Kidney (tissue), 14 donors: Measurements from ENCODE around the gene BOLA3. TPM values are rescaled to one million over a fixed set of nuclear protein-coding genes. Genes with fewer than 3 reads are reported as not detected.

Experiments used
- DNase-seq, 5 donors: peaks; one replicate each; pipeline ENCODE4 v3.0.0-alpha.2; 2013 to 2020
- FAIRE-seq: peaks from 2 replicates; lab custom pipeline; 2012; peaks lifted over from hg19 to GRCh38; lab: Jason Lieb, UNC
- H3K27ac ChIP-seq, 2 donors: one replicate each; pipeline ENCODE4 v1.7.0; 2013; ENCODE audit warnings: low read depth in 2 of 2, low read length in 2 of 2, inconsistent platforms in 1 of 2
- H3K27me3 ChIP-seq: one replicate; pipeline ENCODE4 v1.7.1; 2013; ENCODE audit warnings: low read length, inconsistent platforms; ENCODE audit not compliant: control insufficient read depth, insufficient read depth
- H3K36me3 ChIP-seq, 3 donors: one replicate each; pipeline versions ENCODE4 v1.7.0 to v1.7.1; 2013; ENCODE audit warnings: low read length in 3 of 3, control low read depth in 1 of 3, inconsistent platforms in 1 of 3; ENCODE audit not compliant: insufficient read depth in 3 of 3, control insufficient read depth in 2 of 3
- H3K4me1 ChIP-seq, 3 donors: one replicate each; pipeline versions ENCODE4 v1.7.0 to v1.7.1; 2013; ENCODE audit warnings: low read length in 3 of 3, inconsistent platforms in 1 of 3, low read depth in 1 of 3; ENCODE audit not compliant: control insufficient read depth in 2 of 3, insufficient read depth in 2 of 3
- H3K4me3 ChIP-seq, 3 donors: one replicate each; pipeline versions ENCODE4 v1.7.0 to v1.8.1; 2013; ENCODE audit warnings: low read length in 3 of 3, control low read depth in 1 of 3, inconsistent platforms in 1 of 3
- H3K9ac ChIP-seq, 3 donors: one replicate each; pipeline versions ENCODE4 v1.7.0 to v1.7.1; 2013; ENCODE audit warnings: low read length in 3 of 3, control low read depth in 1 of 3, inconsistent platforms in 1 of 3
- H3K9me3 ChIP-seq, 3 donors: one replicate each; pipeline versions ENCODE4 v1.7.0 to v1.7.1; 2013; ENCODE audit warnings: low read length in 3 of 3, control low read depth in 1 of 3, inconsistent platforms in 1 of 3; ENCODE audit not compliant: control insufficient read depth in 2 of 3, insufficient read depth in 1 of 3
- CTCF ChIP-seq: IDR thresholded peaks from 3 replicates; pipeline ENCODE4 v1.5.1; 2012; ENCODE audit warnings: mild to moderate bottlenecking, moderate library complexity, borderline replicate concordance; ENCODE audit not compliant: insufficient read depth; ENCODE audit errors: extremely low read depth
- intact Hi-C: fragments of 100-400 bp; cut with DNase I; formaldehyde crosslinking; loops from one replicate; pipeline ENCODE4 v1.11.1; 2022
- polyA plus RNA-seq: library from polyadenylated mRNA; stranded (reverse); fragments of 350-450 nt; fragmentation: Illumina TruSeq; extraction: RNeasy Lipid Tissue Mini Kit (QIAGEN cat#74804); gene quantifications from one replicate; pipeline ENCODE4 v1.2.3, GENCODE V29; 2014; ENCODE audit warnings: low read depth, low replicate concordance; ENCODE audit not compliant: insufficient read depth
- total RNA-seq: library from RNA; stranded (reverse); fragmentation: NEBNext Ultra II Directional; extraction: Animal tissue kit (Norgen Biotek cat#: 25700); gene quantifications from one replicate; pipeline ENCODE4 v1.2.1, GENCODE V29; 2021
- donor health status: control.
- donor health status: control.
- donor health status: control.
- donor health status: control.
- donor health status: control.
- donor health status: DM: yes; HTN: yes; CAD: no.
- donor health status: Normal renal cell carcinoma (clear cell type).

The BOLA3 gene
- total and polyA plus RNA-seq, 2 donors from 2014 or later, result 28.1 to 155 TPM

- no peak for DNase-seq
- H3K4me1 ChIP-seq, result no peaks in the 10 kb centered on the region
- FAIRE-seq, result no peak
Observed at GRCh38 chr2:74099271-74099670, 48.4 kb downstream of the BOLA3 start.

GRCh38 chr2:74097574-74097973 is 50.1 kb downstream of the BOLA3 start:
- intact Hi-C loops, result no loop called here
- FAIRE-seq (no peak), DNase-seq (no peak)
- H3K27ac ChIP-seq, result no peak overlapping the region
- peaks cover 5 to 29% (median 23%) of the 10 kb centered on the region in 3 donors for H3K36me3 ChIP-seq
- TF ChIP-seq CTCF, result no peak
- no peaks in the 10 kb centered on the region for H3K27me3 ChIP-seq
- H3K9me3 ChIP-seq, result no peaks in the 10 kb centered on the region
- H3K4me1 ChIP-seq, result no peaks in the 10 kb centered on the region
- no peak overlapping the region for H3K9ac ChIP-seq
- H3K4me3 ChIP-seq, result no peak overlapping the region

More at GRCh38 chr2:74099271-74099670, 48.4 kb downstream of the BOLA3 start:
- intact Hi-C loops, result no loop called here
- Histone ChIP-seq H3K9me3 (no peaks in the 10 kb centered on the region), H3K9ac (no peak overlapping the region), H3K27me3 (no peaks in the 10 kb centered on the region), H3K36me3 (peaks cover 3 to 25% (median 15%) of the 10 kb centered on the region in 3 donors), H3K27ac (no peak overlapping the region), H3K4me3 (no peak overlapping the region)
- no peak for TF ChIP-seq CTCF

- DNase-seq (no peak), FAIRE-seq (no peak)
- Histone ChIP-seq H3K36me3 (peaks cover 7 to 27% (median 25%) of the 10 kb centered on the region in 3 donors), H3K27ac (no peak overlapping the region), H3K4me1 (no peaks in the 10 kb centered on the region), H3K4me3 (no peak overlapping the region), H3K9me3 (no peaks in the 10 kb centered on the region), H3K9ac (no peak overlapping the region), H3K27me3 (no peaks in the 10 kb centered on the region)
- no peak for TF ChIP-seq CTCF
- intact Hi-C loops, result no loop called here
Observed at GRCh38 chr2:74096052-74096451, 51.7 kb downstream of the BOLA3 start.

- H3K9me3 ChIP-seq, result no peaks in the 10 kb centered on the region
- H3K4me3 ChIP-seq, result no peak overlapping the region
- FAIRE-seq (no peak), DNase-seq (no peak)
- H3K9ac ChIP-seq, result no peak overlapping the region
- peaks cover 7 to 27% (median 25%) of the 10 kb centered on the region in 3 donors for H3K36me3 ChIP-seq
- intact Hi-C loops, result no loop called here
- no peaks in the 10 kb centered on the region for H3K4me1 ChIP-seq
- no peak for TF ChIP-seq CTCF
- no peak overlapping the region for H3K27ac ChIP-seq
- H3K27me3 ChIP-seq, result no peaks in the 10 kb centered on the region
Observed at GRCh38 chr2:74095632-74096031, 52.1 kb downstream of the BOLA3 start.
